WI38 (cell line): ENCODE measurements around the gene RUBCN.

Experiments used
- H3K4me3 ChIP-seq: 2 replicates; pipeline ENCODE4 v1.5.1; 2011; ENCODE audit warnings: low read depth, mild to moderate bottlenecking, control low read depth, low read length
- CTCF ChIP-seq: IDR thresholded peaks from 2 replicates; pipeline ENCODE4 v1.5.1; 2012; ENCODE audit warnings: low read depth, mild to moderate bottlenecking, control low read depth, low read length

The RUBCN gene

GRCh38 chr3:197700095-197700494, 36.6 kb downstream of the RUBCN start:
- no peak overlapping the region for H3K4me3 ChIP-seq
- TF ChIP-seq CTCF: no peak

- no peak for TF ChIP-seq CTCF
- H3K4me3 ChIP-seq: no peak overlapping the region
These were observed 39.3 kb downstream of the RUBCN start for GRCh38 chr3:197697355-197697754.

- TF ChIP-seq CTCF: no peak
- H3K4me3 ChIP-seq: no peak overlapping the region
These were observed 42.5 kb downstream of the RUBCN start for GRCh38 chr3:197694251-197694650.

GRCh38 chr3:197692641-197693040, 44.1 kb downstream of the RUBCN start:
- TF ChIP-seq CTCF: no peak
- no peak overlapping the region for H3K4me3 ChIP-seq

- no peak for TF ChIP-seq CTCF
- H3K4me3 ChIP-seq: no peak overlapping the region
These were observed 46.0 kb downstream of the RUBCN start for GRCh38 chr3:197690754-197691153.

- H3K4me3 ChIP-seq: no peak overlapping the region
- no peak for TF ChIP-seq CTCF
These were observed 49.1 kb downstream of the RUBCN start for GRCh38 chr3:197687570-197687969.

GRCh38 chr3:197686899-197687298, 49.8 kb downstream of the RUBCN start:
- TF ChIP-seq CTCF: no peak
- no peak overlapping the region for H3K4me3 ChIP-seq
